Measurements from ENCODE around the gene SLC12A3.

- TF ChIP-seq, protein P1, sequence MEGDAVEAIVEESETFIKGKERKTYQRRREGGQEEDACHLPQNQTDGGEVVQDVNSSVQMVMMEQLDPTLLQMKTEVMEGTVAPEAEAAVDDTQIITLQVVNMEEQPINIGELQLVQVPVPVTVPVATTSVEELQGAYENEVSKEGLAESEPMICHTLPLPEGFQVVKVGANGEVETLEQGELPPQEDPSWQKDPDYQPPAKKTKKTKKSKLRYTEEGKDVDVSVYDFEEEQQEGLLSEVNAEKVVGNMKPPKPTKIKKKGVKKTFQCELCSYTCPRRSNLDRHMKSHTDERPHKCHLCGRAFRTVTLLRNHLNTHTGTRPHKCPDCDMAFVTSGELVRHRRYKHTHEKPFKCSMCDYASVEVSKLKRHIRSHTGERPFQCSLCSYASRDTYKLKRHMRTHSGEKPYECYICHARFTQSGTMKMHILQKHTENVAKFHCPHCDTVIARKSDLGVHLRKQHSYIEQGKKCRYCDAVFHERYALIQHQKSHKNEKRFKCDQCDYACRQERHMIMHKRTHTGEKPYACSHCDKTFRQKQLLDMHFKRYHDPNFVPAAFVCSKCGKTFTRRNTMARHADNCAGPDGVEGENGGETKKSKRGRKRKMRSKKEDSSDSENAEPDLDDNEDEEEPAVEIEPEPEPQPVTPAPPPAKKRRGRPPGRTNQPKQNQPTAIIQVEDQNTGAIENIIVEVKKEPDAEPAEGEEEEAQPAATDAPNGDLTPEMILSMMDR (conservative IDR thresholded peaks at IDR 0.05; ENCODE audit: low read length), result no peak
- TF ChIP-seq EZH2phosphoT487 (IDR thresholded peaks at IDR 0.05; ENCODE audit: borderline replicate concordance), result no peak
Observed at GRCh38 chr16:56931271-56931891, 66.4 kb downstream of the SLC12A3 start.
